Peyer's patch (tissue), 4 donors: ENCODE data around the gene MB21D2. TPM values are rescaled to one million over a fixed set of nuclear protein-coding genes. Genes with fewer than 3 reads are reported as not detected.

ENCODE experiments used
- DNase-seq, 3 donors: peaks; one replicate each; pipeline ENCODE4 v3.0.0-alpha.2; 2017 to 2019
- H3K27ac ChIP-seq, 4 donors: fragments of 200-600 bp; sonication (generic); one replicate each; pipeline ENCODE4 v1.5.1; 2016 to 2019
- H3K27me3 ChIP-seq, 2 donors: fragments of 200-600 bp; sonication (generic); one replicate each; pipeline ENCODE4 v1.5.1; 2019
- H3K36me3 ChIP-seq, 3 donors: fragments of 200-600 bp; sonication (generic); one replicate each; pipeline ENCODE4 v1.5.1; 2016 to 2019
- H3K4me1 ChIP-seq, 4 donors: fragments of 200-600 bp; sonication (generic); one replicate each; pipeline ENCODE4 v1.5.1; 2016 to 2019
- H3K4me3 ChIP-seq, 4 donors: fragments of 200-600 bp; sonication (generic); 1 replicate in 3 of 4; 2 replicates in 1 of 4; pipeline ENCODE4 v1.5.1; 2016 to 2019; ENCODE audit warnings: mild to moderate bottlenecking in 1 of 4
- H3K9me3 ChIP-seq, 4 donors: fragments of 200-600 bp; sonication (generic); one replicate each; pipeline ENCODE4 v1.5.1; 2016 to 2019; ENCODE audit warnings: mild to moderate bottlenecking in 1 of 4
- POLR2A ChIP-seq, 2 donors: fragments of 450-650 bp; IDR thresholded peaks; one replicate each; pipeline ENCODE4 v1.5.1; 2017; ENCODE audit warnings: antibody characterized with exemption in 2 of 2, mild to moderate bottlenecking in 2 of 2, moderate library complexity in 2 of 2
- total RNA-seq, 4 donors: library from RNA; depleted of rRNA; stranded (reverse); fragments of >200 nt; gene quantifications; one replicate each; pipeline ENCODE4 v1.1.0, GENCODE V29; 2016
- TF ChIP-seq, protein P1 (sequence below), 6 experiments: fragments of 450-650 bp in 4 of 6; fragments of 200-600 bp in 2 of 6; sonication (generic) in 1 of 6; IDR thresholded peaks; one replicate each; pipeline ENCODE4 v1.5.1; 2017 to 2019; ENCODE audit warnings: antibody characterized with exemption in 6 of 6, mild to moderate bottlenecking in 3 of 6, moderate library complexity in 1 of 6

MB21D2 gene
- total RNA-seq, 4 donors from 2014 or later: 6.6 to 16.6 (median 13.0) TPM

DNA sequence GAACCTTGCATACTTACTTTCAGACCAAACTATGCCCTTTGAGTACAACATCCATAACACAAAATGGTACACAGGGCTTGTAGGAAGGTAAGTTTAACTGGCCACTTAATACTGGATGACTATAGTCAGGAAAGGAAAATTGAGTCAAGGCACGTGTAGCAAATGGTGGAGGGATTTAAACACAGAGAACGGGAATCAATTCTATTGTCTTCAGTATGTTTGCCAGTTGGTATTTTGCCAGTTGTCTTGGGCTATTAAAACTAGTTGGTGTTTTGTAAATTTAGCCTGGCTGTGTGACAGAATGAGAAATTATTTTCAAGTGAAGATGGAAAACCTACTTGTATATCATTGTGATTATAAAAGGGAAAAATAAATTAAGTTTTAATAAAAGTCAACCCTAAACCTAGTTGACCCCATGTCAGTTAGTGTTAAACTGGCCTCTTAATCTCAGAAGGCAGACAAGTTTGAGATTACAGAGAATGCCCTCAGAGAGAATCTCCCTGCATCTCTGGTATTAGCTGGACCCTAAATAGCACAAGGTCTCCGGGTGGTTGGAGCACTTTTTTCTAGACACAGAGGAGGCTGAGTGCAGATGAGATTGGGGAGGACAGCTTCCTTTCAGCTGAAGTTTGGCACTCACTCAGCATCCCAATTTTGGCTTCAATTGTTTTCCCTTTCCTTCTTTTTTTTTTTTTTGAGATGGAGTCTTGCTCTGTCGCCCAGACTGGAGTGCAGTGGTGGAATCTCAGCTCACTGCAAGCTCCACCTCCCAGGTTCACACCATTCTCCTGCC is 91.2 kb downstream of the MB21D2 start:
- H3K27ac ChIP-seq: no peak overlapping the region
- DNase-seq: no peak
- peaks cover 0 to 7% (median 0%) of the 10 kb centered on the region in 4 donors for H3K4me1 ChIP-seq
- no peaks in the 10 kb centered on the region for H3K9me3 ChIP-seq
- no peaks in the 10 kb centered on the region for H3K27me3 ChIP-seq
- TF ChIP-seq, protein P1, sequence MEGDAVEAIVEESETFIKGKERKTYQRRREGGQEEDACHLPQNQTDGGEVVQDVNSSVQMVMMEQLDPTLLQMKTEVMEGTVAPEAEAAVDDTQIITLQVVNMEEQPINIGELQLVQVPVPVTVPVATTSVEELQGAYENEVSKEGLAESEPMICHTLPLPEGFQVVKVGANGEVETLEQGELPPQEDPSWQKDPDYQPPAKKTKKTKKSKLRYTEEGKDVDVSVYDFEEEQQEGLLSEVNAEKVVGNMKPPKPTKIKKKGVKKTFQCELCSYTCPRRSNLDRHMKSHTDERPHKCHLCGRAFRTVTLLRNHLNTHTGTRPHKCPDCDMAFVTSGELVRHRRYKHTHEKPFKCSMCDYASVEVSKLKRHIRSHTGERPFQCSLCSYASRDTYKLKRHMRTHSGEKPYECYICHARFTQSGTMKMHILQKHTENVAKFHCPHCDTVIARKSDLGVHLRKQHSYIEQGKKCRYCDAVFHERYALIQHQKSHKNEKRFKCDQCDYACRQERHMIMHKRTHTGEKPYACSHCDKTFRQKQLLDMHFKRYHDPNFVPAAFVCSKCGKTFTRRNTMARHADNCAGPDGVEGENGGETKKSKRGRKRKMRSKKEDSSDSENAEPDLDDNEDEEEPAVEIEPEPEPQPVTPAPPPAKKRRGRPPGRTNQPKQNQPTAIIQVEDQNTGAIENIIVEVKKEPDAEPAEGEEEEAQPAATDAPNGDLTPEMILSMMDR (IDR thresholded peaks at IDR 0.05): no peak
- no peak for TF ChIP-seq POLR2A (IDR thresholded peaks at IDR 0.05)
- no peaks in the 10 kb centered on the region for H3K36me3 ChIP-seq
- no peak overlapping the region for H3K4me3 ChIP-seq

DNA sequence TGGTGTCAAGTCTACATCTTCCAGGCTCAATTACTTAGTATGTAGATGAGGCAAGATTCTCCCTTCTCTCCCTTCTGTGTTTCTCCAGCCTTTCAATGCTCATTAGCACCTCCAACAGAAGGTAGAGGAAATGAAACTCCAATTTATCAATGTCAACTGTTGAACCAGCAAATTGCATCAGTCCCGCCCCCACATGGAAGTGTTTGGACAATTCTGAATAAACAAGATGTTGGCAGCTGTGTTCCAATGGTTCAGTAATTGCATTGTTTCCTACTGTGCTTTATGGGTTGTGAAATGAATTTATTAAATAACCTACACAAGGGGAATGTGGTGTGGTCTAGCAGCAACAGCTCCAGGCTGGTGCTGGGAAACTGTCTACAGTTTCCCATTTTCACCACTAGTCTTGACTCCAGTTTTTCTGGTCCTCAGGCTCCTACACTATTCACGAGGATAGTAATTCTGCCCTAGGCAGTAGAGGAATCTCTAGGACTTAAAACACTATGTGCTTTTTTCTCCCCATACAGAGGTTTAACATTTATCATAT is 91.9 kb downstream of the MB21D2 start:
- Histone ChIP-seq H3K27ac (no peak overlapping the region), H3K27me3 (no peaks in the 10 kb centered on the region), H3K4me1 (peaks cover 0 to 7% (median 0%) of the 10 kb centered on the region in 4 donors), H3K4me3 (no peak overlapping the region), H3K9me3 (no peaks in the 10 kb centered on the region), H3K36me3 (no peaks in the 10 kb centered on the region)
- TF ChIP-seq POLR2A (IDR thresholded peaks at IDR 0.05): no peak
- TF ChIP-seq, protein P1 (IDR thresholded peaks at IDR 0.05): no peak
- DNase-seq: no peak

DNA sequence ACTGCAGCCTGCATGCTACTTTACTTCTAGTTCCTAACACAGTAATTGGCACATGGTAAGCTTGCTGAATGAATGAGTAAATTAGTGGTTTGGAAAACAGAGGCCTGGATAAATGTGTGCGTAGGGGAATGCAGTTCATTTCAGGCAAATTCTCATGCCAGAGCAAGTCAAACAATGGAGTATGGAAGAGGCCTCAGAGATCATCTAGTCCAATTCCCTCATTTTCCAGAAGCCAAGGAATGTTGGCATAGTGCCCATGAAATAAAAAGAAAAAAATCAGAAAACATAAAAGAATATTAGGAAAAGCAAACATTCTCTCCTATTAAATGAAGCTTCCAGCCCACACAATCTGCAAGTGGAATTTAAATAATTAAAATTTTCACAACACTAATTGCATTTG is 92.4 kb downstream of the MB21D2 start:
- TF ChIP-seq POLR2A (IDR thresholded peaks at IDR 0.05): no peak
- TF ChIP-seq, protein P1 (IDR thresholded peaks at IDR 0.05): no peak
- Histone ChIP-seq H3K4me1 (peaks cover 0 to 7% (median 0%) of the 10 kb centered on the region in 4 donors), H3K4me3 (no peak overlapping the region), H3K36me3 (no peaks in the 10 kb centered on the region), H3K27ac (no peak overlapping the region), H3K9me3 (no peaks in the 10 kb centered on the region), H3K27me3 (no peaks in the 10 kb centered on the region)
- DNase-seq: no peak

DNA sequence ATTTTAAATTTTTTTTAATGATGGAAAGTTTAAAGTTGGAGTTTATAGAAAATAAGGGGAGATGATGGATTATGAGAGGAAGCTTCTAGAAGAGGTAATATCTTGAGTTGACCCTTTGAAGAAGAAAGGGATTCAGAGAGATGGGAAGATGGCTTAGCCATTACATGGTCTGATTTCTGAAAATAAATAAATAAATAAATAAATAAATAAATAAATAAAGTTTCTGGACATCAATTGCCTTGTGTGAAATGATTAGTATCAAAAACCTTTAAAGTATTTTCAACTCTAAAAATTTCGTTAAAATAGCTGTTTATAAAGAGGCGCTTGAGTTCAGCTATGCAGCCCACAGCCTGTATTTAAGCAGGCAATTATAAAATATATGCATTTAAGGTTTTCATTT is 93.3 kb downstream of the MB21D2 start:
- Histone ChIP-seq H3K4me3 (no peak overlapping the region), H3K36me3 (no peaks in the 10 kb centered on the region), H3K27ac (no peak overlapping the region), H3K27me3 (no peaks in the 10 kb centered on the region), H3K9me3 (no peaks in the 10 kb centered on the region), H3K4me1 (peaks cover 0 to 7% (median 0%) of the 10 kb centered on the region in 4 donors)
- DNase-seq: no peak
- TF ChIP-seq POLR2A (IDR thresholded peaks at IDR 0.05): no peak
- TF ChIP-seq, protein P1 (IDR thresholded peaks at IDR 0.05): no peak

DNA sequence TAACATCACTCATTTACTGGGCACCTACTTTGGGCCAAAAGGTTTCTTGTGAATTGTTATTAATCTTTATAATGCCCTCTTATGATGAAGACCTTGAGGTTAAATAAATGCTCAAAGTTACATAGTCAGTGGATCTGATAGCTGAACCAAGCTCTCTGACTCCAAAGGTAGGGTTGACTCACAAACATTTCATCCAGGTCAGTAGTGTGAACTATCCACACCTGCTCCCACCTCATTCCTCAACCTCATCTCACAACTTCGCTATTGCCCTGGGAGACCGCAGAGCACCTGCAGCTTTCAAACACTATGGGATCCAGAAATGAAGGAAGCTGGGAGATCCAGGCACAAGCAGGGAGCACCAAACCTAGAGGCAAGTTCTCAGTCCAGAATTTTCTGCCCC is 96.5 kb downstream of the MB21D2 start:
- Histone ChIP-seq H3K27ac (no peak overlapping the region), H3K27me3 (no peaks in the 10 kb centered on the region), H3K4me3 (no peak overlapping the region), H3K4me1 (peaks cover 0 to 16% (median 1%) of the 10 kb centered on the region in 4 donors), H3K36me3 (no peaks in the 10 kb centered on the region), H3K9me3 (no peaks in the 10 kb centered on the region)
- TF ChIP-seq, protein P1 (IDR thresholded peaks at IDR 0.05): no peak
- no peak for TF ChIP-seq POLR2A (IDR thresholded peaks at IDR 0.05)
- no peak for DNase-seq
